ENCODE measurements around the gene PPP1R10.

- no peak for TF ChIP-seq CTCF (IDR thresholded peaks at IDR 0.05 in 8 of 11, conservative IDR thresholded peaks at IDR 0.05 in 3 of 11)
- no peak for TF ChIP-seq POLR2A (IDR thresholded peaks at IDR 0.05)
These were observed 4.8 kb downstream of the PPP1R10 start for GRCh38 chr6:30612213-30612612.
